ENCODE results near the gene CCDC85A. TPM values are rescaled to one million over a fixed set of nuclear protein-coding genes. Genes with fewer than 3 reads are reported as not detected.

CCDC85A gene
- total and polyA plus RNA-seq, 4 donors: 1.7 to 10.5 (median 6.6) TPM

- ATAC-seq (ENCODE audit: insufficient read depth, low FRiP score) (no peak), DNase-seq (no peak)
- Histone ChIP-seq H3K9me3 (ENCODE audit: control insufficient read depth in 4 of 4, insufficient read depth in 3 of 4, low read length in 3 of 4) (no peaks in the 10 kb centered on the region), H3K4me1 (ENCODE audit: control insufficient read depth in 5 of 5, insufficient read depth in 5 of 5, low read length in 5 of 5) (peaks cover 0 to 2% (median 0%) of the 10 kb centered on the region in 5 donors), H3K36me3 (ENCODE audit: control insufficient read depth in 4 of 4, insufficient read depth in 4 of 4, low read length in 4 of 4) (no peaks in the 10 kb centered on the region), H3K9ac (ENCODE audit: insufficient read depth in 1 of 2, low read length in 2 of 2) (no peak overlapping the region), H3K4me3 (no peak overlapping the region), H3K27ac (ENCODE audit: low read depth in 1 of 2, low read length in 1 of 2) (no peak overlapping the region), H3K27me3 (ENCODE audit: control insufficient read depth in 3 of 3, insufficient read depth in 3 of 3, low read length in 2 of 3) (no peaks in the 10 kb centered on the region)
- 92 to 93% methylated on average over 1 of the region's 1 CpG for WGBS, 2 donors
- TF ChIP-seq, protein P1, sequence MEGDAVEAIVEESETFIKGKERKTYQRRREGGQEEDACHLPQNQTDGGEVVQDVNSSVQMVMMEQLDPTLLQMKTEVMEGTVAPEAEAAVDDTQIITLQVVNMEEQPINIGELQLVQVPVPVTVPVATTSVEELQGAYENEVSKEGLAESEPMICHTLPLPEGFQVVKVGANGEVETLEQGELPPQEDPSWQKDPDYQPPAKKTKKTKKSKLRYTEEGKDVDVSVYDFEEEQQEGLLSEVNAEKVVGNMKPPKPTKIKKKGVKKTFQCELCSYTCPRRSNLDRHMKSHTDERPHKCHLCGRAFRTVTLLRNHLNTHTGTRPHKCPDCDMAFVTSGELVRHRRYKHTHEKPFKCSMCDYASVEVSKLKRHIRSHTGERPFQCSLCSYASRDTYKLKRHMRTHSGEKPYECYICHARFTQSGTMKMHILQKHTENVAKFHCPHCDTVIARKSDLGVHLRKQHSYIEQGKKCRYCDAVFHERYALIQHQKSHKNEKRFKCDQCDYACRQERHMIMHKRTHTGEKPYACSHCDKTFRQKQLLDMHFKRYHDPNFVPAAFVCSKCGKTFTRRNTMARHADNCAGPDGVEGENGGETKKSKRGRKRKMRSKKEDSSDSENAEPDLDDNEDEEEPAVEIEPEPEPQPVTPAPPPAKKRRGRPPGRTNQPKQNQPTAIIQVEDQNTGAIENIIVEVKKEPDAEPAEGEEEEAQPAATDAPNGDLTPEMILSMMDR (IDR thresholded peaks at IDR 0.05; ENCODE audit: control extremely low read depth, extremely low read depth): no peak
Observed at GRCh38 chr2:56262241-56262640, 78.5 kb downstream of the CCDC85A start.

GRCh38 chr2:56263876-56264275 lies 80.1 kb downstream of the CCDC85A start:
- no peaks in the 10 kb centered on the region for H3K36me3 ChIP-seq (ENCODE audit: control insufficient read depth in 4 of 4, insufficient read depth in 4 of 4, low read length in 4 of 4)
- no peak overlapping the region for H3K9ac ChIP-seq (ENCODE audit: insufficient read depth in 1 of 2, low read length in 2 of 2)
- no peaks in the 10 kb centered on the region for H3K9me3 ChIP-seq (ENCODE audit: control insufficient read depth in 4 of 4, insufficient read depth in 3 of 4, low read length in 3 of 4)
- H3K4me3 ChIP-seq: no peak overlapping the region
- no peak overlapping the region for H3K27ac ChIP-seq (ENCODE audit: low read depth in 1 of 2, low read length in 1 of 2)
- ATAC-seq (ENCODE audit: insufficient read depth, low FRiP score) (no peak), DNase-seq (no peak)
- H3K4me1 ChIP-seq (ENCODE audit: control insufficient read depth in 5 of 5, insufficient read depth in 5 of 5, low read length in 5 of 5): peaks cover 0 to 2% (median 0%) of the 10 kb centered on the region in 5 donors
- no peaks in the 10 kb centered on the region for H3K27me3 ChIP-seq (ENCODE audit: control insufficient read depth in 3 of 3, insufficient read depth in 3 of 3, low read length in 2 of 3)
- TF ChIP-seq, protein P1 (IDR thresholded peaks at IDR 0.05; ENCODE audit: control extremely low read depth, extremely low read depth): no peak
- 90 to 93% methylated on average over 2 of the region's 2 CpGs for WGBS, 2 donors

DNA sequence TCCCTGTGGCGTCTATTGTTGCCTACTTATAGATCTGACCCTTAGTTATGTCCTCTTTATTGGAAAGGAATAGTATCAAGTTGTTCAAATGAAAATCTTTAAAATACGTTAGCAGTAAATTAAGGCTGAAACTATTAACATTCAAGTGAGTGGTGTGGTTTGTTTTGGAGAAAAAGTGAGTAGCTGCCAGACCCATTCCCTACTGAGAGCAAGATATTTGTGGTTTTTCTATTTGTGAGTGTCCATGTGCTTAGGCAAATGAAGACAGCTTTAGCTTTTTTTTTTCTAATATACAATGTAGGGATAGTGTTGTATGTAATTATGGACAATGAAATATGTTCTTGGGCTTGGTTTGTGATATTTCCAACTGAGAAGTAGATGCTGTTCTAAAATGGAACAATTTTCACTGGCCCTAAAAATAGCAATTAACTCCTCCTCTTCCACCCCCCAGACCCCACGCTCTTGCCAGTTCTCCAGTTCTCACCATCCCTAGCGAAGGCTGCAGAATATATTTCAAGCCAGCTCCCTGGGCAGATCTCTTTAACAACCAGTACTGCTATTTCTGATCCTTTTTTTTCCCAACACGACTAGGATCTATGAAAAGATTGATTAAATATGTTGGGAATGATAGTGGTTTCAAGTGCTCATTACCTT lies 83.1 kb downstream of the CCDC85A start:
- ATAC-seq (ENCODE audit: insufficient read depth, low FRiP score): no peak
- H3K27me3 ChIP-seq (ENCODE audit: control insufficient read depth in 3 of 3, insufficient read depth in 3 of 3, low read length in 2 of 3): no peaks in the 10 kb centered on the region
- no peaks in the 10 kb centered on the region for H3K36me3 ChIP-seq (ENCODE audit: control insufficient read depth in 4 of 4, insufficient read depth in 4 of 4, low read length in 4 of 4)
- H3K9me3 ChIP-seq (ENCODE audit: control insufficient read depth in 4 of 4, insufficient read depth in 3 of 4, low read length in 3 of 4): no peaks in the 10 kb centered on the region
- H3K9ac ChIP-seq (ENCODE audit: insufficient read depth in 1 of 2, low read length in 2 of 2): no peak overlapping the region
- TF ChIP-seq, protein P1 (IDR thresholded peaks at IDR 0.05; ENCODE audit: control extremely low read depth, extremely low read depth): no peak
- no peak overlapping the region for H3K27ac ChIP-seq (ENCODE audit: low read depth in 1 of 2, low read length in 1 of 2)
- H3K4me3 ChIP-seq: no peak overlapping the region
- H3K4me1 ChIP-seq (ENCODE audit: control insufficient read depth in 5 of 5, insufficient read depth in 5 of 5, low read length in 5 of 5): no peaks in the 10 kb centered on the region
- WGBS, 2 donors: 85% methylated on average over 5 of the region's 5 CpGs
- DNase-seq: no peak

GRCh38 chr2:56267415-56267788 lies 83.6 kb downstream of the CCDC85A start:
- DNase-seq (no peak), ATAC-seq (ENCODE audit: insufficient read depth, low FRiP score) (no peak)
- no peaks in the 10 kb centered on the region for H3K4me1 ChIP-seq (ENCODE audit: control insufficient read depth in 5 of 5, insufficient read depth in 5 of 5, low read length in 5 of 5)
- H3K9me3 ChIP-seq (ENCODE audit: control insufficient read depth in 4 of 4, insufficient read depth in 3 of 4, low read length in 3 of 4): no peaks in the 10 kb centered on the region
- no peak overlapping the region for H3K4me3 ChIP-seq
- 94 to 97% methylated on average over 3 of the region's 3 CpGs for WGBS, 2 donors
- TF ChIP-seq, protein P1 (IDR thresholded peaks at IDR 0.05; ENCODE audit: control extremely low read depth, extremely low read depth): no peak
- H3K36me3 ChIP-seq (ENCODE audit: control insufficient read depth in 4 of 4, insufficient read depth in 4 of 4, low read length in 4 of 4): no peaks in the 10 kb centered on the region
- no peak overlapping the region for H3K27ac ChIP-seq (ENCODE audit: low read depth in 1 of 2, low read length in 1 of 2)
- no peak overlapping the region for H3K9ac ChIP-seq (ENCODE audit: insufficient read depth in 1 of 2, low read length in 2 of 2)
- no peaks in the 10 kb centered on the region for H3K27me3 ChIP-seq (ENCODE audit: control insufficient read depth in 3 of 3, insufficient read depth in 3 of 3, low read length in 2 of 3)

Data from lung (tissue), 12 donors.